ENCODE results near the gene TGM2. TPM values are rescaled to one million over a fixed set of nuclear protein-coding genes. Genes with fewer than 3 reads are reported as not detected.
A peak's percentile ranks its signal among the peaks of the same experiment; 100 is the strongest.

Gene TGM2
- total and polyA plus RNA-seq, 12 donors = 146 to 993 (median 463) TPM

DNA sequence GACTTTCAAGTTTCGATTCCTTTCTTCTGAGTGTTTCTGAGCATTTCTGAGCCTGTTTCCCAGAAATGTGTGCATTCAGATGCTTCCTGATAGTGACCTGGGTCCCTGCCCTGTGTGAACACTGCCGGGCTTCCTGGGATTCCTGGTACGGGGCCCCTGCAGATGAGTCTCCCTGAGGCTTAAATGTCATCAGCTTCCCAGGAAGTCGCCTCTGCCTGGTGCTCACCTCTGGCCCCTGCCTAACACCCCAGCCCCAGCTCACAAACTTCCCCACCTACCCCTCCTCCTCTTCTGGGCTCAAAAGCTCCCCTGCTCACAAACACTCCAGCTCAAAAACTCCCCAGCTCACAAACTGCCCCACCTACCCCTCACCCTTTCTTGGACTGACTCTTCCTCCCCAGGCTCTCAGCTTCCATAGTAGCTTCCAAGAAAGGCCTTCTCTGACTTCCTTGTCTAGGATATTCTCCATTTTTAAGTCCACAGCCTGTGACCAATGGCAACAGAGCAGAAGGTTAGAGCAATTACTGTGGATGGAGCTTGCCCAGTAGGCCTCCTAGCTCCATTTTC, 42.0 kb downstream of the TGM2 start:
- Histone ChIP-seq H3K9me3 (no peaks in the 10 kb centered on the region), H3K4me3 (no peak overlapping the region), H3K27ac (peak overlapping the region in 7 of 10 donors; percentile 23 to 72 (median 58)), H3K4me1 (peaks cover 19 to 44% (median 41%) of the 10 kb centered on the region in 9 donors), H3K36me3 (peaks cover 0 to under 1% (median 0%) of the 10 kb centered on the region in 9 donors), H3K27me3 (no peaks in the 10 kb centered on the region)
- no peak for ATAC-seq
- TF ChIP-seq, protein P1, sequence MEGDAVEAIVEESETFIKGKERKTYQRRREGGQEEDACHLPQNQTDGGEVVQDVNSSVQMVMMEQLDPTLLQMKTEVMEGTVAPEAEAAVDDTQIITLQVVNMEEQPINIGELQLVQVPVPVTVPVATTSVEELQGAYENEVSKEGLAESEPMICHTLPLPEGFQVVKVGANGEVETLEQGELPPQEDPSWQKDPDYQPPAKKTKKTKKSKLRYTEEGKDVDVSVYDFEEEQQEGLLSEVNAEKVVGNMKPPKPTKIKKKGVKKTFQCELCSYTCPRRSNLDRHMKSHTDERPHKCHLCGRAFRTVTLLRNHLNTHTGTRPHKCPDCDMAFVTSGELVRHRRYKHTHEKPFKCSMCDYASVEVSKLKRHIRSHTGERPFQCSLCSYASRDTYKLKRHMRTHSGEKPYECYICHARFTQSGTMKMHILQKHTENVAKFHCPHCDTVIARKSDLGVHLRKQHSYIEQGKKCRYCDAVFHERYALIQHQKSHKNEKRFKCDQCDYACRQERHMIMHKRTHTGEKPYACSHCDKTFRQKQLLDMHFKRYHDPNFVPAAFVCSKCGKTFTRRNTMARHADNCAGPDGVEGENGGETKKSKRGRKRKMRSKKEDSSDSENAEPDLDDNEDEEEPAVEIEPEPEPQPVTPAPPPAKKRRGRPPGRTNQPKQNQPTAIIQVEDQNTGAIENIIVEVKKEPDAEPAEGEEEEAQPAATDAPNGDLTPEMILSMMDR (IDR thresholded peaks at IDR 0.05) = no peak
- intact Hi-C loops (cut with DNase I) = no loop called here
- peak in 1 of 2 donors; percentile 7 for DNase-seq
- 44 to 54% methylated on average over 4 of the region's 4 CpGs for WGBS, 2 donors

DNA sequence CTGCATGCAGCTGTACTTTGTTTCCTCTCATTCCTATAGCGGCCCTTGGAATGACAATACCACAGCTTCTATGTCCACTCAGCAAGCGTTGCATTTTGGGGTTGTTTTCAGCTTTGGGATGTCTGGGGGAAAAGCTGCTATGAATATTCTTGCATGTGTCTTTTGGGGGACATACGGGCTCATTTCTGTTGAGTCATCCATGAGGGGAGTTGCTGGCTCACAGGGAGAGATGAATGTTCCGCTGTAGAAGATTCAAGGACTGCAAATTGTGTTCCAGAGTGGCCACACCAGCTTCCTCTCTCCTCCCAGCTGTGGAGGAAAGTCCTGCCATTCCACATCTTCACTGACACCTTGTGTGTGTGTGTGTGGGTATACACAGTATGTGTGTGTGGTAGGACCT, 43.3 kb downstream of the TGM2 start:
- no peak overlapping the region for H3K27ac ChIP-seq
- intact Hi-C loops (cut with DNase I) = no loop called here
- no peaks in the 10 kb centered on the region for H3K9me3 ChIP-seq
- WGBS, 2 donors = 92 to 95% methylated on average over 4 of the region's 4 CpGs
- no peak overlapping the region for H3K4me3 ChIP-seq
- DNase-seq (no peak), ATAC-seq (no peak)
- TF ChIP-seq, protein P1 (IDR thresholded peaks at IDR 0.05) = no peak
- H3K4me1 ChIP-seq = peaks cover 13 to 30% (median 28%) of the 10 kb centered on the region in 9 donors
- no peaks in the 10 kb centered on the region for H3K36me3 ChIP-seq
- no peaks in the 10 kb centered on the region for H3K27me3 ChIP-seq

DNA sequence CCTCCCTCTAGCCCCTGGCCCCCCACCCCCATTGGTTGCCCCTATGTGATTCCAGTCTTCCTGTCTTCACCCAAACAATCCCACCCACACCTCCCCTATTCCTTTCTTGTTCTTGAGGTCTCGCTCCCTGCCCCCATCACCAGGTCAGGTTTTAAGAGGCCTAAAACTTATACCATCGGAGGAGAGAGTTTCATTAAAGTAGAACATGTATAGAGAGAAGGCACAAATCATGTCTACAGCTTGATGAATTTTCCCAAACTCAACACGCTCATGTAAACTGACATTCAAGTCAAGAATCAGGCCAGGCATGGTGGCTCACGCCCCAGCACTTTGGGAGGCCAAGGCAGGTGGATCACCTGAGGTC, 44.5 kb downstream of the TGM2 start:
- Histone ChIP-seq H3K4me3 (no peak overlapping the region), H3K27ac (no peak overlapping the region), H3K4me1 (peaks cover 5 to 22% (median 16%) of the 10 kb centered on the region in 9 donors), H3K27me3 (no peaks in the 10 kb centered on the region), H3K9me3 (no peaks in the 10 kb centered on the region), H3K36me3 (no peaks in the 10 kb centered on the region)
- DNase-seq (peak in 1 of 2 donors; percentile 2), ATAC-seq (no peak)
- TF ChIP-seq, protein P1 (IDR thresholded peaks at IDR 0.05) = no peak
- WGBS, 2 donors = 98% methylated on average over 4 of the region's 4 CpGs
- intact Hi-C loops (cut with DNase I) = no loop called here

DNA sequence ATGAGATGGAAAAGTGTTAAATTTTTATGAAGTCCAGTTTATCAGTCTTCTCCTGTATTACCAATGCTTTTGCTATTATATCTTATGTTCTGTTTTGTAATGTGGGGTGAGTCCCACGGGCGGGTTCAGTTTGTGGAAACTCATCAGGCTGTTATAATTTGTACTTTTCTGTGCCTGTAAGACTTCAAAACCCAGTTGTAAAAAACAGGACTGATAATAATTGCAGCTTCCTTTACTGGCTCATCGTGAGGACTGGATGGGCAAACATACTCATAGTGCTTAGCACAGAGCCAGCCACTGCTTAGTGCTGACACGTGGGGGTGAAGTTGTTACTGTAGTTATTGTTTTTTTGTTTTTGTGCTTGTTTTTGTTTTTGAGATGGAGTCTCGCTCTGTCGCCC, 45.6 kb downstream of the TGM2 start:
- intact Hi-C loops (cut with DNase I) = no loop called here
- Histone ChIP-seq H3K27ac (no peak overlapping the region), H3K4me1 (peaks cover 0 to 18% (median 11%) of the 10 kb centered on the region in 9 donors), H3K4me3 (no peak overlapping the region), H3K27me3 (no peaks in the 10 kb centered on the region), H3K36me3 (no peaks in the 10 kb centered on the region), H3K9me3 (no peaks in the 10 kb centered on the region)
- WGBS, 2 donors = 84% methylated on average over 6 of the region's 6 CpGs
- ATAC-seq (no peak), DNase-seq (peak in 1 of 2 donors; percentile 1)
- TF ChIP-seq, protein P1 (IDR thresholded peaks at IDR 0.05) = no peak
